Measurements from ENCODE around the gene TXNRD2. TPM values are rescaled to one million over a fixed set of nuclear protein-coding genes. Genes with fewer than 3 reads are reported as not detected.
A peak's percentile ranks its signal among the peaks of the same experiment; 100 is the strongest.
"Not testable (repeated sequence)": the region's sequence is repeated elsewhere in the genome, so short reads cannot be mapped to it uniquely, and the experiment has no call there.

Gene TXNRD2
- total RNA-seq, 1 experiment from 2014 or later, result 19.7 TPM

DNA sequence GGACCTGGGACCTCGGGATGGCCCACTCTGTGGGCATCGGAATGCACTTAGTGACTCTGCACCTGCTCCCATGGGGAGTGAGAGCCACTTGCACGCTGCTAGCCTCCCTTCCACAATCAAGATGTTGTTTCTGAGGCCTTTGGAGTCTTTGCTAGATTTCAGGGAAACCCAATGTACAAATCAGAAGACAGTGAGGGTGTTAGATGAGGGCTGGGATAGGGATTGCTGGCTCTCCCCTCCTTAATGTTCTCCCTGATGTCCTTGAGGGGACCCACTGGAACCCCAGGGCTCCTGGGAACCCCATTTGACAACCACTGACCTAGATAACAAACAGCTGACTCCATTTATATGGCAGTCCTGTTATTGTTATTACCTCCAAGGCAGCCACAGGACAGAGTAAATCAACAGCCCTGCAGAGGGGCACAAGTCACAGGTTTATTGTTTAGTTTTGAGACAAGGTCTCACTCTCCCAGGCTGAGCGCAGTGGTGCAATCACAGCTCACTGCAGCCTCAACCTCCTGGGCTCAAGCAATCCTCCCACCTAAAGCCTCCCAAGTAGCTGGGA is 31.4 kb downstream of the TXNRD2 start (continued):
- TF ChIP-seq TCF7L2 (IDR thresholded peaks at IDR 0.05; ENCODE audit: borderline replicate concordance, extremely low read depth, insufficient read depth, insufficient read length), result no peak
- TF ChIP-seq, protein P1, sequence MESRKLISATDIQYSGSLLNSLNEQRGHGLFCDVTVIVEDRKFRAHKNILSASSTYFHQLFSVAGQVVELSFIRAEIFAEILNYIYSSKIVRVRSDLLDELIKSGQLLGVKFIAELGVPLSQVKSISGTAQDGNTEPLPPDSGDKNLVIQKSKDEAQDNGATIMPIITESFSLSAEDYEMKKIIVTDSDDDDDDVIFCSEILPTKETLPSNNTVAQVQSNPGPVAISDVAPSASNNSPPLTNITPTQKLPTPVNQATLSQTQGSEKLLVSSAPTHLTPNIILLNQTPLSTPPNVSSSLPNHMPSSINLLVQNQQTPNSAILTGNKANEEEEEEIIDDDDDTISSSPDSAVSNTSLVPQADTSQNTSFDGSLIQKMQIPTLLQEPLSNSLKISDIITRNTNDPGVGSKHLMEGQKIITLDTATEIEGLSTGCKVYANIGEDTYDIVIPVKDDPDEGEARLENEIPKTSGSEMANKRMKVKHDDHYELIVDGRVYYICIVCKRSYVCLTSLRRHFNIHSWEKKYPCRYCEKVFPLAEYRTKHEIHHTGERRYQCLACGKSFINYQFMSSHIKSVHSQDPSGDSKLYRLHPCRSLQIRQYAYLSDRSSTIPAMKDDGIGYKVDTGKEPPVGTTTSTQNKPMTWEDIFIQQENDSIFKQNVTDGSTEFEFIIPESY (IDR thresholded peaks at IDR 0.05; ENCODE audit: extremely low read depth, insufficient replicate concordance, low read length), result no peak

GRCh38 chr22:19909350-19910179 is 32.1 kb downstream of the TXNRD2 start:
- TF ChIP-seq CTCF (IDR thresholded peaks at IDR 0.05 in 2 of 3, conservative IDR thresholded peaks at IDR 0.05 in 1 of 3; ENCODE audit: borderline replicate concordance in 1 of 3, insufficient read depth in 1 of 3, low read depth in 2 of 3, low read length in 2 of 3) (peak; percentile 88 to 94 (median 91)), RAD21 (IDR thresholded peaks at IDR 0.05; ENCODE audit: low read depth) (peak; percentile 95)
- TF ChIP-seq, protein P2, sequence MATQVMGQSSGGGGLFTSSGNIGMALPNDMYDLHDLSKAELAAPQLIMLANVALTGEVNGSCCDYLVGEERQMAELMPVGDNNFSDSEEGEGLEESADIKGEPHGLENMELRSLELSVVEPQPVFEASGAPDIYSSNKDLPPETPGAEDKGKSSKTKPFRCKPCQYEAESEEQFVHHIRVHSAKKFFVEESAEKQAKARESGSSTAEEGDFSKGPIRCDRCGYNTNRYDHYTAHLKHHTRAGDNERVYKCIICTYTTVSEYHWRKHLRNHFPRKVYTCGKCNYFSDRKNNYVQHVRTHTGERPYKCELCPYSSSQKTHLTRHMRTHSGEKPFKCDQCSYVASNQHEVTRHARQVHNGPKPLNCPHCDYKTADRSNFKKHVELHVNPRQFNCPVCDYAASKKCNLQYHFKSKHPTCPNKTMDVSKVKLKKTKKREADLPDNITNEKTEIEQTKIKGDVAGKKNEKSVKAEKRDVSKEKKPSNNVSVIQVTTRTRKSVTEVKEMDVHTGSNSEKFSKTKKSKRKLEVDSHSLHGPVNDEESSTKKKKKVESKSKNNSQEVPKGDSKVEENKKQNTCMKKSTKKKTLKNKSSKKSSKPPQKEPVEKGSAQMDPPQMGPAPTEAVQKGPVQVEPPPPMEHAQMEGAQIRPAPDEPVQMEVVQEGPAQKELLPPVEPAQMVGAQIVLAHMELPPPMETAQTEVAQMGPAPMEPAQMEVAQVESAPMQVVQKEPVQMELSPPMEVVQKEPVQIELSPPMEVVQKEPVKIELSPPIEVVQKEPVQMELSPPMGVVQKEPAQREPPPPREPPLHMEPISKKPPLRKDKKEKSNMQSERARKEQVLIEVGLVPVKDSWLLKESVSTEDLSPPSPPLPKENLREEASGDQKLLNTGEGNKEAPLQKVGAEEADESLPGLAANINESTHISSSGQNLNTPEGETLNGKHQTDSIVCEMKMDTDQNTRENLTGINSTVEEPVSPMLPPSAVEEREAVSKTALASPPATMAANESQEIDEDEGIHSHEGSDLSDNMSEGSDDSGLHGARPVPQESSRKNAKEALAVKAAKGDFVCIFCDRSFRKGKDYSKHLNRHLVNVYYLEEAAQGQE (IDR thresholded peaks at IDR 0.05; ENCODE audit: low read depth), result no peak
- Histone ChIP-seq H2AFZ (ENCODE audit: low read depth, low read length, poor library complexity, severe bottlenecking) (no peak overlapping the region), H3K9me2 (ENCODE audit: insufficient read depth) (no peaks in the 10 kb centered on the region), H3K27me3 (ENCODE audit: insufficient read depth, low read length) (no peaks in the 10 kb centered on the region), H3K9me3 (ENCODE audit: control insufficient read depth in 1 of 2, insufficient read depth in 1 of 2, low read depth in 1 of 2, low read length in 2 of 2) (no peaks in the 10 kb centered on the region), H3K9ac (ENCODE audit: low read length) (no peak overlapping the region), H3K36me3 (ENCODE audit: control insufficient read depth in 1 of 2, insufficient read depth in 2 of 2, low read length in 2 of 2) (no peaks in the 10 kb centered on the region), H3K4me3 (replicated peaks in 1 of 2; ENCODE audit: low read depth in 1 of 2, low read length in 2 of 2) (no peak overlapping the region), H3K4me2 (ENCODE audit: low read length) (no peak overlapping the region), H3K4me1 (ENCODE audit: control insufficient read depth in 1 of 2, insufficient read depth in 2 of 2, low read length in 2 of 2) (no peaks in the 10 kb centered on the region), H3K27ac (ENCODE audit: low read depth, low read length) (peak overlapping the region; percentile 33; the same call in 1 of the 2 replicates), H4K20me1 (ENCODE audit: insufficient read depth) (no peaks in the 10 kb centered on the region), H3K79me2 (ENCODE audit: insufficient read depth, low read length) (no peaks in the 10 kb centered on the region)
- ChIA-PET POLR2A (interaction anchor here (0.7 to 1.9 kb wide), 2 partner anchors 162 to 179 kb away, joined by 3 to 8 read pairs; no protein-coding TSS in a partner anchor), CTCF (interaction anchor here (0.6 to 5.2 kb wide), 13 partner anchors 9 to 278 kb away, joined by 3 to 123 read pairs (median 5); partner anchors contain the start of gene GP1BB), RAD21 (ENCODE audit: low non-redundant PET in 1 of 2, low total read pairs in 2 of 2, uncharacterized antibody in 2 of 2, unreplicated experiment in 2 of 2) (interaction anchor here (0.6 to 2.2 kb wide), 9 partner anchors 44 to 179 kb away, joined by 3 to 43 read pairs (median 5); no protein-coding TSS in a partner anchor)
- DNase-seq (ENCODE audit: low read depth, low spot score), result peak; percentile 51
- intact Hi-C loops (cut with micrococcal nuclease), result loop anchor here (1.0 kb wide), 2 partner anchors 153 to 179 kb away; no protein-coding TSS in a partner anchor
- peak; percentile 98 for ATAC-seq
- BruUV-seq (replicated peaks), result no TSS peak

GRCh38 chr22:19907902-19908301 is 33.7 kb downstream of the TXNRD2 start:
- not testable (repeated sequence) for BruUV-seq (replicated peaks); H4K20me1 ChIP-seq (ENCODE audit: insufficient read depth)
- CTCF ChIA-PET, result interaction anchor here (0.7 kb wide), 1 partner anchor 178 kb away, joined by 3 read pairs; no protein-coding TSS in a partner anchor

More at GRCh38 chr22:19907902-19908301, 33.7 kb downstream of the TXNRD2 start:
- POLR2A ChIA-PET; H3K9ac ChIP-seq (ENCODE audit: low read length); H3K9me3 ChIP-seq (ENCODE audit: control insufficient read depth in 1 of 2, insufficient read depth in 1 of 2, low read depth in 1 of 2, low read length in 2 of 2); intact Hi-C loops (cut with micrococcal nuclease); H3K27ac ChIP-seq (ENCODE audit: low read depth, low read length); H3K36me3 ChIP-seq (ENCODE audit: control insufficient read depth in 1 of 2, insufficient read depth in 2 of 2, low read length in 2 of 2); DNase-seq (ENCODE audit: low read depth, low spot score); H3K4me2 ChIP-seq (ENCODE audit: low read length); H3K4me3 ChIP-seq (replicated peaks in 1 of 2; ENCODE audit: low read depth in 1 of 2, low read length in 2 of 2); H3K4me1 ChIP-seq (ENCODE audit: control insufficient read depth in 1 of 2, insufficient read depth in 2 of 2, low read length in 2 of 2); ATAC-seq; H3K27me3 ChIP-seq (ENCODE audit: insufficient read depth, low read length); H2AFZ ChIP-seq (ENCODE audit: low read depth, low read length, poor library complexity, severe bottlenecking); H3K79me2 ChIP-seq (ENCODE audit: insufficient read depth, low read length); H3K9me2 ChIP-seq (ENCODE audit: insufficient read depth): not testable (repeated sequence)
- RAD21 ChIA-PET (ENCODE audit: low non-redundant PET in 1 of 2, low total read pairs in 2 of 2, uncharacterized antibody in 2 of 2, unreplicated experiment in 2 of 2), result interaction anchor here in 1 of 2 experiments (0.7 kb wide), 1 partner anchor 178 kb away, joined by 3 read pairs; no protein-coding TSS in a partner anchor

Measured in HCT116 (cell line).